Tibial artery (tissue), 4 donors: Measurements from ENCODE around the gene HIVEP1.

Source experiments
- DNase-seq, 2 donors: peaks; one replicate each; pipeline ENCODE4 v3.0.0-alpha.2; 2019
- H3K27ac ChIP-seq, 2 donors: fragments of 200-600 bp; sonication (generic) in 1 of 2; 1 replicate in 1 of 2; 2 replicates in 1 of 2; pipeline ENCODE4 v1.5.1; 2018 to 2019; ENCODE audit warnings: mild to moderate bottlenecking in 1 of 2
- H3K27me3 ChIP-seq, 2 donors: fragments of 200-600 bp; sonication (generic) in 1 of 2; one replicate each; pipeline versions ENCODE4 v1.5.1 to v1.6.0; 2016 to 2019
- H3K36me3 ChIP-seq, 3 donors: fragments of 200-600 bp; sonication (generic) in 2 of 3; one replicate each; pipeline ENCODE4 v1.5.1; 2016 to 2019; ENCODE audit warnings: mild to moderate bottlenecking in 2 of 3
- H3K4me1 ChIP-seq, 4 donors: fragments of 200-600 bp; sonication (generic) in 2 of 4; 1 replicate in 3 of 4; 2 replicates in 1 of 4; pipeline ENCODE4 v1.5.1; 2016 to 2019
- H3K4me3 ChIP-seq, 2 donors: fragments of 200-600 bp; sonication (generic) in 1 of 2; 1 replicate in 1 of 2; 2 replicates in 1 of 2; pipeline ENCODE4 v1.5.1; 2018 to 2019; ENCODE audit warnings: mild to moderate bottlenecking in 2 of 2
- H3K9me3 ChIP-seq, 3 donors: fragments of 200-600 bp; sonication (generic) in 1 of 3; one replicate each; pipeline ENCODE4 v1.5.1; 2016 to 2019
- CTCF ChIP-seq, 2 experiments: fragments of 200-600 bp in 1 of 2; fragments of 450-650 bp in 1 of 2; IDR thresholded peaks; one replicate each; pipeline ENCODE4 v1.5.1; 2017 to 2019; ENCODE audit warnings: antibody characterized with exemption in 2 of 2, mild to moderate bottlenecking in 1 of 2, moderate library complexity in 1 of 2
- intact Hi-C: fragments of 100-400 bp; cut with DNase I; formaldehyde crosslinking; loops from one replicate; pipeline ENCODE4 v1.15.0; 2023; ENCODE audit warnings: low total_unique reads

The HIVEP1 gene

GRCh38 chr6:12170351-12171092, 158.4 kb downstream of the HIVEP1 start:
- no peak for DNase-seq
- no peak for TF ChIP-seq CTCF (IDR thresholded peaks at IDR 0.05)
- H3K27me3 ChIP-seq, result no peaks in the 10 kb centered on the region
- intact Hi-C loops, result no loop called here
- peaks cover 0 to 2% (median 0%) of the 10 kb centered on the region in 3 donors for H3K36me3 ChIP-seq
- no peaks in the 10 kb centered on the region for H3K9me3 ChIP-seq
- H3K27ac ChIP-seq, result no peak overlapping the region
- no peak overlapping the region for H3K4me3 ChIP-seq
- H3K4me1 ChIP-seq, result peaks cover 0 to 13% (median 7%) of the 10 kb centered on the region in 4 donors

GRCh38 chr6:12171717-12172116, 159.6 kb downstream of the HIVEP1 start:
- Histone ChIP-seq H3K36me3 (no peaks in the 10 kb centered on the region), H3K27me3 (no peaks in the 10 kb centered on the region), H3K27ac (no peak overlapping the region), H3K4me1 (peaks cover 0 to 13% (median 7%) of the 10 kb centered on the region in 4 donors), H3K9me3 (no peaks in the 10 kb centered on the region), H3K4me3 (no peak overlapping the region)
- no peak for DNase-seq
- TF ChIP-seq CTCF (IDR thresholded peaks at IDR 0.05), result no peak
- intact Hi-C loops, result no loop called here

DNA sequence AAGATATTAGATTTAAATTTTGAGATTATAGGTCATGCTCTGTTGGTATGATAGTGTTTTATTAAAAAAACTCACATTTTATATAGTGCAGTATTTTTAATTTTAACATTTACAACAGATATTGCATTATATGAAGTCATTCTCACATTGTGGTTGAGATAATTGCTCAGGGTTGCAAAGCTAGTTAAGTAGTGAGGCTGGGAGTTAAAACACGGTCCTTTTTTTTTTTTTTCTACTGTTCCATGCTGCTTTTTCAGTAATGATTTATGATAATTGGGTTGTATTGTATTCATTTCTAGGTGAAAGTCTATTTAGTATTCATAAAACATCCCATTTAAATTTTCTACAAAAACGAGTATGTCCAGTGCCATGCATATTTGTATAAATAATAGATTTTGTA, 160.5 kb downstream of the HIVEP1 start:
- DNase-seq, result no peak

DNA sequence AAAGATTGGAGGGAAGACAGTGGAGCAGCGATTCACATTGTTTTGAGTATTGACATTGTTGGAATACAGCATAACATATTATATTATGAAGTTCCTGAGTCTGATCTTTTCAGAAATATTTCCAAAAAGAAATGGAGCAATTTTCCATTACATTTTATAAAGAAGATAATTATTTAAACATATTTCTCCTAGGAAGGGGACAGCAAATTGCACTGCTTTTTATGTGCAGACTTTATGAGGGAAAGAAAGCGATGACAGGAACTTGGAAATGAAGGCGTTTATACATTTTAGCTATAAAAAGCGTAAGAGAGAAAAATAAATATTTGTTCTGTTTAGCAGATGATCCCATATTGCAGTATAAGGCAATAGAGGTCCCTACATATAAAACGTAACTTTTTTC, 161.1 kb downstream of the HIVEP1 start:
- no peak overlapping the region for H3K4me3 ChIP-seq
- H3K36me3 ChIP-seq, result no peaks in the 10 kb centered on the region
- H3K9me3 ChIP-seq, result no peaks in the 10 kb centered on the region
- intact Hi-C loops, result no loop called here
- H3K27me3 ChIP-seq, result no peaks in the 10 kb centered on the region
- H3K4me1 ChIP-seq, result peaks cover 0 to 13% (median 7%) of the 10 kb centered on the region in 4 donors
- DNase-seq, result no peak
- no peak overlapping the region for H3K27ac ChIP-seq
- TF ChIP-seq CTCF (IDR thresholded peaks at IDR 0.05), result no peak

More for the DNA sequence above, 160.5 kb downstream of the HIVEP1 start:
- Histone ChIP-seq H3K9me3 (no peaks in the 10 kb centered on the region), H3K36me3 (no peaks in the 10 kb centered on the region), H3K4me1 (peaks cover 0 to 13% (median 7%) of the 10 kb centered on the region in 4 donors), H3K27me3 (no peaks in the 10 kb centered on the region), H3K4me3 (no peak overlapping the region), H3K27ac (no peak overlapping the region)
- no peak for TF ChIP-seq CTCF (IDR thresholded peaks at IDR 0.05)
- intact Hi-C loops, result no loop called here

- H3K27me3 ChIP-seq, result no peaks in the 10 kb centered on the region
- TF ChIP-seq CTCF (IDR thresholded peaks at IDR 0.05), result no peak
- intact Hi-C loops, result no loop called here
- H3K4me1 ChIP-seq, result peaks cover 0 to 13% (median 7%) of the 10 kb centered on the region in 4 donors
- no peak for DNase-seq
- no peak overlapping the region for H3K4me3 ChIP-seq
- H3K27ac ChIP-seq, result no peak overlapping the region
- no peaks in the 10 kb centered on the region for H3K9me3 ChIP-seq
- H3K36me3 ChIP-seq, result no peaks in the 10 kb centered on the region
Measured at GRCh38 chr6:12173661-12174060, 161.5 kb downstream of the HIVEP1 start.
